ENCODE measurements around the gene JMJD8.
A peak's percentile ranks its signal among the peaks of the same experiment; 100 is the strongest.

JMJD8 gene

DNA sequence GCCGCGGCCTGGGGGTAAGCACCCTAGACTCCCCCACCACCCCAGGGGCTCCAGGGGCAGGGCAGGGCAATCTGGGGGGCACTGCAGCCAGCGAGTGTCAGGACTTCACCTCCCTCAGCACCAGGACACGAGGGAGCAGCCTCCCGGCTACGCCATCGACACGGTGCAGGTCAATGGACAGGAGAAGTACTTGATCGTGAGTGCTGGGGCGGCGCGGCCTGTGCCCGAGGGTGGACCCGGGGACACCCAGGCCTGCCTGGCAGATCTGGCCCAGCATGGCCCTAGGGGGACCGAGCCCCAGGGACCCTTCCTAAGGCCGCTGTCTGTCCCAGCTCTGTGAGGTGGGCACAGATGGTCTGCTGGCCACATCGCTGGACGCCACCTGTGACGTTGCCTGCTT lies 11.8 kb downstream of the JMJD8 start:
- H3K27me3 ChIP-seq (ENCODE audit: control insufficient read depth, insufficient read depth, low read length) = no peaks in the 10 kb centered on the region
- no peak overlapping the region for H3K9ac ChIP-seq (ENCODE audit: low read length)
- peaks cover 20% of the 10 kb centered on the region for H3K36me3 ChIP-seq (ENCODE audit: control insufficient read depth, insufficient read depth, low read length)
- H3K4me3 ChIP-seq (ENCODE audit: low read length) = no peak overlapping the region
- H3K27ac ChIP-seq (ENCODE audit: low read depth, low read length) = no peak overlapping the region
- peaks cover 12% of the 10 kb centered on the region for H3K4me1 ChIP-seq (ENCODE audit: control insufficient read depth, insufficient read depth, low read length)

GRCh38 chr16:671353-672131 lies 12.6 kb downstream of the JMJD8 start:
- Histone ChIP-seq H3K27ac (ENCODE audit: low read depth, low read length) (no peak overlapping the region), H3K36me3 (ENCODE audit: control insufficient read depth, insufficient read depth, low read length) (peaks cover 20% of the 10 kb centered on the region), H3K27me3 (ENCODE audit: control insufficient read depth, insufficient read depth, low read length) (no peaks in the 10 kb centered on the region), H3K9ac (ENCODE audit: low read length) (no peak overlapping the region), H3K4me1 (ENCODE audit: control insufficient read depth, insufficient read depth, low read length) (peaks cover 13% of the 10 kb centered on the region), H3K4me3 (ENCODE audit: low read length) (no peak overlapping the region)

DNA sequence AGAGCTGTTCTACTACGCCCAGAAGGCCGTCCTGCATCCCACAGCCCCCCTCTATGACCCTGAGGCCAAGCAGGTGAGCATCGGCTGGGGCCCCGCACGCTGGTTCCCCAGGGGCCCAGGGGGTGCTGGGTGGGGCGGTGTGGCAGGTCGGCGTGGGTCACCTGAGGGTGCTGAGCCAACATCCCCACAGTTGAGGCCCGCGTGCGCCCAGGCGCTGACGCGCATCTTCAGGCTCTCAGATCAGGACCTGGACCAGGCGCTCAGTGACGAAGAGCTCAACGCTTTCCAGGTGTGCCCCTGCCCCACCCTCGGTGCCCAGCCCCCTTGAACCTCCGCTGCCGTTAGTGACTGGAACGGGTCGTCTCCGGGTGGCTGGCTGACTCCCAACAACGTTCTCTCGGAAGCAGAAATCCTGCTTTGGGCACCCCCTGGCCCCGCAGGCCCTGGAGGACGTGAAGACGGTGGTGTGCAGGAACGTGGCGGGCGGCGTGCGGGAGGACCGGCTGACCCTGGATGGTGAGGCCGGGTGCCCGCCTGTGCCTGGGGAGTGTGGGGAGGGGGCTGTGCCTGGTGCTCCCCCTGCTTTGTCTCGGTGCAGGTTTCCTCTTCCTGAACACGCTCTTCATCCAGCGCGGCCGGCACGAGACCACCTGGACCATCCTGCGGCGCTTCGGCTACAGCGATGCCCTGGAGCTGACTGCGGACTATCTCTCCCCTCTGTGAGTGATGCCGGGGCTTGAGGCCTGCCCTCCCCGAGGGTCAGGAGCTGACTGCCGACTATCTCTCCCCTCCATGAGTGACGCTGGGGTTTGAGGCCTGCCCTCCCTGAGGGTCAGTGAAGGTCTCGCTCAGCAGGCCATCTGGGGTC lies 13.4 kb downstream of the JMJD8 start:
- Histone ChIP-seq H3K36me3 (ENCODE audit: control insufficient read depth, insufficient read depth, low read length) (peaks cover 20% of the 10 kb centered on the region), H3K9ac (ENCODE audit: low read length) (no peak overlapping the region), H3K27me3 (ENCODE audit: control insufficient read depth, insufficient read depth, low read length) (no peaks in the 10 kb centered on the region), H3K4me3 (ENCODE audit: low read length) (no peak overlapping the region), H3K4me1 (ENCODE audit: control insufficient read depth, insufficient read depth, low read length) (peaks cover 13% of the 10 kb centered on the region), H3K27ac (ENCODE audit: low read depth, low read length) (no peak overlapping the region)

GRCh38 chr16:669666-670065 lies 14.5 kb downstream of the JMJD8 start:
- Histone ChIP-seq H3K4me1 (ENCODE audit: control insufficient read depth, insufficient read depth, low read length) (peaks cover 8% of the 10 kb centered on the region), H3K27me3 (ENCODE audit: control insufficient read depth, insufficient read depth, low read length) (no peaks in the 10 kb centered on the region), H3K4me3 (ENCODE audit: low read length) (no peak overlapping the region), H3K9ac (ENCODE audit: low read length) (no peak overlapping the region), H3K36me3 (ENCODE audit: control insufficient read depth, insufficient read depth, low read length) (peaks cover 20% of the 10 kb centered on the region), H3K27ac (ENCODE audit: low read depth, low read length) (no peak overlapping the region)

GRCh38 chr16:668519-669171 lies 15.5 kb downstream of the JMJD8 start:
- peak overlapping the region; percentile 47 for H3K9ac ChIP-seq (ENCODE audit: low read length)
- H3K27me3 ChIP-seq (ENCODE audit: control insufficient read depth, insufficient read depth, low read length) = no peaks in the 10 kb centered on the region
- peaks cover 20% of the 10 kb centered on the region for H3K36me3 ChIP-seq (ENCODE audit: control insufficient read depth, insufficient read depth, low read length)
- H3K27ac ChIP-seq (ENCODE audit: low read depth, low read length) = peak overlapping the region; percentile 86
- H3K4me3 ChIP-seq (ENCODE audit: low read length) = peak overlapping the region; percentile 80
- peaks cover 8% of the 10 kb centered on the region for H3K4me1 ChIP-seq (ENCODE audit: control insufficient read depth, insufficient read depth, low read length)

- peaks cover 20% of the 10 kb centered on the region for H3K36me3 ChIP-seq (ENCODE audit: control insufficient read depth, insufficient read depth, low read length)
- H3K27me3 ChIP-seq (ENCODE audit: control insufficient read depth, insufficient read depth, low read length) = no peaks in the 10 kb centered on the region
Observed at GRCh38 chr16:667780-668518, 16.2 kb downstream of the JMJD8 start, which contains the start of gene RHOT2. Gene RHOT2, plus strand, starts transcription at chr16:668132. Its CDS starts 68 bp downstream, at chr16:668200.

GRCh38 chr16:667113-667779 lies 16.9 kb downstream of the JMJD8 start:
- H3K4me3 ChIP-seq (ENCODE audit: low read length) = peak overlapping the region; percentile 29

More at GRCh38 chr16:667780-668518, 16.2 kb downstream of the JMJD8 start, which contains the start of gene RHOT2:
- Histone ChIP-seq H3K27ac (ENCODE audit: low read depth, low read length) (peak within 1 kb of the TSS; percentile 86), H3K9ac (ENCODE audit: low read length) (peak within 1 kb of the TSS; percentile 47), H3K4me3 (ENCODE audit: low read length) (peak within 1 kb of the TSS; percentile 80), H3K4me1 (ENCODE audit: control insufficient read depth, insufficient read depth, low read length) (peaks cover 8% of the 10 kb centered on the region)

GRCh38 chr16:666572-666971 lies 17.6 kb downstream of the JMJD8 start:
- Histone ChIP-seq H3K27me3 (ENCODE audit: control insufficient read depth, insufficient read depth, low read length) (no peaks in the 10 kb centered on the region), H3K27ac (ENCODE audit: low read depth, low read length) (no peak overlapping the region), H3K4me1 (ENCODE audit: control insufficient read depth, insufficient read depth, low read length) (peaks cover 8% of the 10 kb centered on the region), H3K4me3 (ENCODE audit: low read length) (no peak overlapping the region), H3K36me3 (ENCODE audit: control insufficient read depth, insufficient read depth, low read length) (peaks cover 13% of the 10 kb centered on the region), H3K9ac (ENCODE audit: low read length) (no peak overlapping the region)

More at GRCh38 chr16:667113-667779, 16.9 kb downstream of the JMJD8 start:
- Histone ChIP-seq H3K27ac (ENCODE audit: low read depth, low read length) (peak overlapping the region; percentile 51), H3K27me3 (ENCODE audit: control insufficient read depth, insufficient read depth, low read length) (no peaks in the 10 kb centered on the region), H3K36me3 (ENCODE audit: control insufficient read depth, insufficient read depth, low read length) (peaks cover 16% of the 10 kb centered on the region), H3K9ac (ENCODE audit: low read length) (no peak overlapping the region), H3K4me1 (ENCODE audit: control insufficient read depth, insufficient read depth, low read length) (peaks cover 8% of the 10 kb centered on the region)

GRCh38 chr16:662597-662996 lies 21.5 kb downstream of the JMJD8 start:
- Histone ChIP-seq H3K36me3 (ENCODE audit: control insufficient read depth, insufficient read depth, low read length) (no peaks in the 10 kb centered on the region), H3K27ac (ENCODE audit: low read depth, low read length) (no peak overlapping the region), H3K4me3 (ENCODE audit: low read length) (no peak overlapping the region), H3K9ac (ENCODE audit: low read length) (no peak overlapping the region), H3K4me1 (ENCODE audit: control insufficient read depth, insufficient read depth, low read length) (peaks cover 15% of the 10 kb centered on the region), H3K27me3 (ENCODE audit: control insufficient read depth, insufficient read depth, low read length) (no peaks in the 10 kb centered on the region)

- Histone ChIP-seq H3K4me1 (ENCODE audit: control insufficient read depth, insufficient read depth, low read length) (peaks cover 12% of the 10 kb centered on the region), H3K27ac (ENCODE audit: low read depth, low read length) (no peak overlapping the region), H3K36me3 (ENCODE audit: control insufficient read depth, insufficient read depth, low read length) (no peaks in the 10 kb centered on the region), H3K9ac (ENCODE audit: low read length) (no peak overlapping the region), H3K4me3 (ENCODE audit: low read length) (no peak overlapping the region), H3K27me3 (ENCODE audit: control insufficient read depth, insufficient read depth, low read length) (no peaks in the 10 kb centered on the region)
Observed at GRCh38 chr16:662095-662494, 22.0 kb downstream of the JMJD8 start.

DNA sequence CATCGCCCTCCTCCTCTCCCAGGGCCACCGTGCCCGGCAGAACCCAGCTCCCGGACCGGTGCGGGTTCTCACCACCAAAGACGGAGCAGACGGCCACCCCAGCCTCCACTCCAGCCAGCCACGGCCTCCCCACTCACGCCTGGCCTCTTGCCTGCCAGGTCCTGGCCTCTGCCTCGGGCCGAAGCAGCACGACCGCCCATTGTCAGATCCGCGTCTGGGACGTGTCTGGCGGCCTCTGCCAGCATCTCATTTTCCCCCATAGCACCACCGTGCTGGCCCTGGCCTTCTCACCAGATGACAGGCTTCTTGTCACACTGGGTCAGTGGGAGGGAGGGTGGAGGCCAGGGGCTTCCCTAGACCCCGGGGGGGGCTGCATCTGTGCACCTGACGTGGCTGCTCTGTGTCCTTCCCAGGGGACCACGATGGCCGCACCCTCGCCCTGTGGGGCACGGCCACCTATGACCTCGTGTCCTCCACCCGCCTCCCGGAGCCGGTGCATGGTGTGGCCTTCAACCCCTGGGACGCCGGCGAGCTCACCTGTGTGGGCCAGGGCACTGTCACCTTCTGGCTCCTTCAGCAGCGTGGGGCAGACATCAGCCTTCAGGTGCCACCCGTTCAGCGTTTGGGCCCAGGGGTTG lies 22.8 kb downstream of the JMJD8 start:
- Histone ChIP-seq H3K27ac (ENCODE audit: low read depth, low read length) (peak overlapping the region; percentile 58), H3K4me3 (ENCODE audit: low read length) (peak overlapping the region; percentile 51), H3K36me3 (ENCODE audit: control insufficient read depth, insufficient read depth, low read length) (no peaks in the 10 kb centered on the region), H3K9ac (ENCODE audit: low read length) (no peak overlapping the region), H3K4me1 (ENCODE audit: control insufficient read depth, insufficient read depth, low read length) (peaks cover 12% of the 10 kb centered on the region), H3K27me3 (ENCODE audit: control insufficient read depth, insufficient read depth, low read length) (no peaks in the 10 kb centered on the region)
